Mesenchymal stem cell (in vitro differentiated cells and primary cell): ENCODE data around the gene CPM.

Experiments used
- DNase-seq: peaks from one replicate; pipeline ENCODE4 v3.0.0-alpha.2; 2013
- H2AFZ ChIP-seq: one replicate; pipeline ENCODE4 v1.6.1; 2013; ENCODE audit warnings: low read depth, mild to moderate bottlenecking, control low read depth, inconsistent platforms, low read length, moderate library complexity
- H2AK5ac ChIP-seq: 2 replicates; pipeline ENCODE4 v1.6.1; 2013; ENCODE audit warnings: low read length, moderate library complexity, mild to moderate bottlenecking, inconsistent platforms; ENCODE audit not compliant: severe bottlenecking
- H2BK120ac ChIP-seq: one replicate; pipeline ENCODE4 v1.6.1; 2013; ENCODE audit warnings: low read depth, mild to moderate bottlenecking, inconsistent platforms, low read length, moderate library complexity
- H2BK12ac ChIP-seq, 2 experiments: one replicate each; pipeline ENCODE4 v1.6.1; 2013; ENCODE audit warnings: inconsistent platforms in 2 of 2, low read length in 2 of 2, mild to moderate bottlenecking in 2 of 2, moderate library complexity in 2 of 2, control low read depth in 1 of 2
- H2BK15ac ChIP-seq: one replicate; pipeline ENCODE4 v1.6.1; 2013; ENCODE audit warnings: mild to moderate bottlenecking, low read depth, inconsistent platforms; ENCODE audit not compliant: poor library complexity, severe bottlenecking
- H2BK5ac ChIP-seq: 2 replicates; pipeline ENCODE4 v1.6.1; 2013; ENCODE audit warnings: low read depth, mild to moderate bottlenecking, low read length, control low read depth, inconsistent platforms; ENCODE audit not compliant: poor library complexity, severe bottlenecking
- H3K14ac ChIP-seq, 2 experiments: one replicate each; pipeline ENCODE4 v1.6.1; 2013; ENCODE audit warnings: inconsistent platforms in 2 of 2, low read length in 2 of 2, control low read depth in 1 of 2, mild to moderate bottlenecking in 1 of 2, moderate library complexity in 1 of 2
- H3K18ac ChIP-seq, 2 experiments: one replicate each; pipeline ENCODE4 v1.6.1; 2013; ENCODE audit warnings: inconsistent platforms in 2 of 2, low read length in 2 of 2, control low read depth in 1 of 2, low read depth in 1 of 2, mild to moderate bottlenecking in 1 of 2
- H3K23ac ChIP-seq, 2 experiments: one replicate each; pipeline ENCODE4 v1.6.1; 2013; ENCODE audit warnings: inconsistent platforms in 2 of 2, low read length in 2 of 2, mild to moderate bottlenecking in 2 of 2, moderate library complexity in 2 of 2, control low read depth in 1 of 2
- H3K27ac ChIP-seq: 2 replicates; pipeline ENCODE4 v1.5.1; 2013; ENCODE audit warnings: mild to moderate bottlenecking, moderate library complexity, low read length, control low read depth, inconsistent platforms; ENCODE audit not compliant: poor library complexity, severe bottlenecking
- H3K27me3 ChIP-seq, 2 experiments: 2 replicates each; pipeline versions ENCODE4 v1.6.1 to v1.7.0; 2013; ENCODE audit warnings: low read length in 2 of 2, mild to moderate bottlenecking in 2 of 2, moderate library complexity in 2 of 2, control low read depth in 1 of 2, inconsistent platforms in 1 of 2; ENCODE audit not compliant: control insufficient read depth in 1 of 2, insufficient read depth in 1 of 2
- H3K36me3 ChIP-seq, 2 experiments: 2 replicates each; pipeline versions ENCODE4 v1.6.1 to v1.7.0; 2013; ENCODE audit warnings: low read length in 2 of 2, control low read depth in 1 of 2, inconsistent platforms in 1 of 2, low read depth in 1 of 2, mild to moderate bottlenecking in 1 of 2; ENCODE audit not compliant: insufficient read depth in 2 of 2, control insufficient read depth in 1 of 2
- H3K4ac ChIP-seq, 2 experiments: one replicate each; pipeline ENCODE4 v1.6.1; 2013; ENCODE audit warnings: inconsistent platforms in 2 of 2, low read length in 2 of 2, mild to moderate bottlenecking in 2 of 2, moderate library complexity in 2 of 2, control low read depth in 1 of 2, low read depth in 1 of 2
- H3K4me1 ChIP-seq: 2 replicates; pipeline ENCODE4 v1.6.1; 2013; ENCODE audit warnings: low read depth, low read length, control low read depth; ENCODE audit not compliant: control insufficient read depth, insufficient read depth
- H3K4me2 ChIP-seq: 2 replicates; pipeline ENCODE4 v1.6.1; 2013; ENCODE audit warnings: low read length, mild to moderate bottlenecking, inconsistent platforms; ENCODE audit not compliant: poor library complexity, severe bottlenecking
- H3K4me3 ChIP-seq, 2 experiments: 2 replicates each; pipeline versions ENCODE4 v1.5.1 to v1.7.0; 2013; ENCODE audit warnings: low read length in 2 of 2, mild to moderate bottlenecking in 2 of 2, control low read depth in 1 of 2, low read depth in 1 of 2; ENCODE audit not compliant: insufficient read depth in 1 of 2
- H3K79me1 ChIP-seq: replicated peaks from 2 replicates; pipeline ENCODE4 v1.6.1; 2013; ENCODE audit warnings: mild to moderate bottlenecking, control low read depth, low read length, inconsistent platforms; ENCODE audit not compliant: poor library complexity, severe bottlenecking
- H3K9ac ChIP-seq: 2 replicates; pipeline ENCODE4 v1.7.0; 2013; ENCODE audit warnings: mild to moderate bottlenecking, low read length, moderate library complexity
- H3K9me3 ChIP-seq: 2 replicates; pipeline ENCODE4 v1.7.0; 2013; ENCODE audit warnings: mild to moderate bottlenecking, low read length; ENCODE audit not compliant: control insufficient read depth
- H4K8ac ChIP-seq: one replicate; pipeline ENCODE4 v1.6.1; 2013; ENCODE audit warnings: inconsistent platforms, mild to moderate bottlenecking, low read length, moderate library complexity
- H4K91ac ChIP-seq: one replicate; pipeline ENCODE4 v1.6.1; 2013; ENCODE audit warnings: mild to moderate bottlenecking, low read length, inconsistent platforms
- WGBS: methylation state at CpG from one replicate; pipeline ENCODE4 v1.1.7; 2013; ENCODE audit warnings: mixed read lengths; 5-methylcytosine and 5-hydroxymethylcytosine counted together

The CPM gene

GRCh38 chr12:68815232-68815927, 117.6 kb downstream of the CPM start:
- Histone ChIP-seq H4K91ac (no peak overlapping the region), H3K36me3 (peaks cover 26 to 99% of the 10 kb centered on the region in 2 experiments), H4K8ac (no peak overlapping the region), H3K9me3 (no peaks in the 10 kb centered on the region), H3K23ac (no peak overlapping the region), H2AK5ac (no peak overlapping the region), H3K18ac (no peak overlapping the region), H3K9ac (peak overlapping the region; percentile 74), H2AFZ (no peak overlapping the region), H3K4me3 (peak overlapping the region in 1 of 2 experiments; percentile 98), H3K14ac (no peak overlapping the region), H3K4me2 (peak overlapping the region; percentile 39), H3K4me1 (peaks cover 7% of the 10 kb centered on the region), H3K27me3 (no peaks in the 10 kb centered on the region), H2BK15ac (no peak overlapping the region), H3K27ac (no peak overlapping the region), H2BK120ac (no peak overlapping the region), H2BK5ac (no peak overlapping the region), H3K79me1 (no peaks in the 10 kb centered on the region), H3K4ac (no peak overlapping the region), H2BK12ac (no peak overlapping the region)
- 94% methylated on average over 3 of the region's 5 CpGs for WGBS
- DNase-seq, result no peak

GRCh38 chr12:68814490-68815231, 118.3 kb downstream of the CPM start:
- DNase-seq, result no peak
- no peak overlapping the region for H2BK12ac ChIP-seq
- no peak overlapping the region for H2BK15ac ChIP-seq
- peaks cover 7% of the 10 kb centered on the region for H3K4me1 ChIP-seq
- 93% methylated on average over 1 of the region's 3 CpGs for WGBS
- peak overlapping the region; percentile 74 for H3K9ac ChIP-seq
- no peak overlapping the region for H2AK5ac ChIP-seq
- no peak overlapping the region for H3K18ac ChIP-seq
- peaks cover 3% of the 10 kb centered on the region for H3K9me3 ChIP-seq
- no peak overlapping the region for H2AFZ ChIP-seq
- no peaks in the 10 kb centered on the region for H3K79me1 ChIP-seq
- peak overlapping the region in 1 of 2 experiments; percentile 98 for H3K4me3 ChIP-seq
- no peak overlapping the region for H3K14ac ChIP-seq
- H3K36me3 ChIP-seq, result peaks cover 30 to 99% of the 10 kb centered on the region in 2 experiments
- H3K23ac ChIP-seq, result no peak overlapping the region
- H3K4me2 ChIP-seq, result no peak overlapping the region
- no peak overlapping the region for H4K91ac ChIP-seq
- no peak overlapping the region for H3K4ac ChIP-seq
- H2BK120ac ChIP-seq, result no peak overlapping the region
- H4K8ac ChIP-seq, result no peak overlapping the region
- no peak overlapping the region for H2BK5ac ChIP-seq
- H3K27me3 ChIP-seq, result no peaks in the 10 kb centered on the region
- H3K27ac ChIP-seq, result no peak overlapping the region

GRCh38 chr12:68813242-68813593, 119.8 kb downstream of the CPM start:
- Histone ChIP-seq H3K27me3 (no peaks in the 10 kb centered on the region), H3K36me3 (peaks cover 26 to 92% of the 10 kb centered on the region in 2 experiments), H3K4me1 (peaks cover 7% of the 10 kb centered on the region), H2AK5ac (no peak overlapping the region), H3K18ac (no peak overlapping the region), H2BK5ac (no peak overlapping the region), H2BK12ac (no peak overlapping the region), H2BK120ac (no peak overlapping the region), H4K8ac (no peak overlapping the region), H3K4me2 (no peak overlapping the region), H2AFZ (no peak overlapping the region), H3K4me3 (peak overlapping the region in 1 of 2 experiments; percentile 98), H4K91ac (no peak overlapping the region), H3K27ac (no peak overlapping the region), H3K4ac (no peak overlapping the region), H3K14ac (no peak overlapping the region), H3K9me3 (peaks cover 4% of the 10 kb centered on the region), H3K9ac (peak overlapping the region; percentile 74), H3K79me1 (no peaks in the 10 kb centered on the region), H3K23ac (no peak overlapping the region), H2BK15ac (no peak overlapping the region)
- WGBS, result 88% methylated on average over 2 of the region's 2 CpGs
- no peak for DNase-seq

GRCh38 chr12:68812553-68813241, 120.3 kb downstream of the CPM start:
- H3K79me1 ChIP-seq, result no peaks in the 10 kb centered on the region
- no peak overlapping the region for H2BK5ac ChIP-seq
- H2AFZ ChIP-seq, result no peak overlapping the region
- H3K4ac ChIP-seq, result no peak overlapping the region
- H3K9ac ChIP-seq, result peak overlapping the region; percentile 74
- H3K18ac ChIP-seq, result no peak overlapping the region
- H3K4me3 ChIP-seq, result peak overlapping the region in 1 of 2 experiments; percentile 98
- H4K8ac ChIP-seq, result no peak overlapping the region
- no peak overlapping the region for H2AK5ac ChIP-seq
- WGBS, result no CpG with 5 or more reads among the region's 1 CpG
- no peak overlapping the region for H2BK15ac ChIP-seq
- no peak for DNase-seq
- no peak overlapping the region for H4K91ac ChIP-seq
- H3K23ac ChIP-seq, result no peak overlapping the region
- peak overlapping the region; percentile 17 for H3K27ac ChIP-seq
- H3K9me3 ChIP-seq, result peaks cover 4% of the 10 kb centered on the region
- H3K4me1 ChIP-seq, result peaks cover 5% of the 10 kb centered on the region
- H3K27me3 ChIP-seq, result no peaks in the 10 kb centered on the region
- peaks cover 24 to 87% of the 10 kb centered on the region in 2 experiments for H3K36me3 ChIP-seq
- H3K14ac ChIP-seq, result no peak overlapping the region
- no peak overlapping the region for H2BK12ac ChIP-seq
- no peak overlapping the region for H2BK120ac ChIP-seq
- H3K4me2 ChIP-seq, result peak overlapping the region; percentile 77
